ENCODE data around the gene ADH7. TPM values are rescaled to one million over a fixed set of nuclear protein-coding genes. Genes with fewer than 3 reads are reported as not detected.

ADH7 gene
- total and polyA plus RNA-seq, 7 experiments from 2014 or later = not detected

DNA sequence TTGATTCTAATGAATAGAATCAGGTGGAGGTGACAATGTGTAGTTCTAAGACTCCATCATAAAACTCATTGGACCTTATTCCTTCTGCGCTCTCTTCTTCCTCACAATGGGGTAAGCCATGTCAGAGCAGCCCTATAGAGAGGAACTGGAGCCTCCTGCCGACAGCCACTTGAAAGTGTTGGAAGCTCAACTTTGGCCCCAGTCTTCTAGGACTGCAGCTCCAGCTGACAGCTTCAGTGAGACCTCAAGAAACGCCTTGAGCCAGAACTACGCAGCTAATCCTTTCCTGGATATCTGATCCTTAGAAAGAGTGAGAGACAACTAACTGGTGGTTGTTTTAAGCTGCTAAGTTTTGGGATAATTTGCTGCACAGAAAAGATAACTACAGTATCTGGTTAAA lies 22.1 kb upstream of the ADH7 start:
- Histone ChIP-seq H3K4me3 (ENCODE audit: low read length) (no peak overlapping the region), H3K9me3 (ENCODE audit: control insufficient read depth in 2 of 3, low read length in 3 of 3) (no peaks in the 10 kb centered on the region), H3K4me1 (ENCODE audit: control insufficient read depth in 2 of 2, insufficient read depth in 2 of 2, low read length in 2 of 2) (no peaks in the 10 kb centered on the region), H3K27ac (ENCODE audit: low read depth, low read length) (no peak overlapping the region), H3K36me3 (ENCODE audit: control insufficient read depth in 2 of 3, insufficient read depth in 3 of 3, low read length in 3 of 3) (no peaks in the 10 kb centered on the region), H3K27me3 (ENCODE audit: control insufficient read depth in 2 of 2, insufficient read depth in 2 of 2, low read length in 2 of 2) (no peaks in the 10 kb centered on the region)
- no peak for ATAC-seq
- ChIA-PET CTCF (interaction anchor here (0.6 kb wide), 1 partner anchor 29 kb away, joined by 5 read pairs; no protein-coding TSS in a partner anchor), POLR2A (no interaction called here)
- Mint-ChIP-seq H3K27ac (no peak overlapping the region), H3K9me3 (peaks cover 3 to 14% (median 10%) of the 10 kb centered on the region in 11 donors), H3K27me3 (peaks cover 4 to 21% (median 17%) of the 10 kb centered on the region in 5 donors), H3K4me1 (no peaks in the 10 kb centered on the region), H3K4me3 (no peak overlapping the region), H3K36me3 (peaks cover 0 to 9% (median 4%) of the 10 kb centered on the region in 5 donors)
- DNase-seq = no peak
- intact Hi-C loops (cut with micrococcal nuclease) = no loop called here

DNA sequence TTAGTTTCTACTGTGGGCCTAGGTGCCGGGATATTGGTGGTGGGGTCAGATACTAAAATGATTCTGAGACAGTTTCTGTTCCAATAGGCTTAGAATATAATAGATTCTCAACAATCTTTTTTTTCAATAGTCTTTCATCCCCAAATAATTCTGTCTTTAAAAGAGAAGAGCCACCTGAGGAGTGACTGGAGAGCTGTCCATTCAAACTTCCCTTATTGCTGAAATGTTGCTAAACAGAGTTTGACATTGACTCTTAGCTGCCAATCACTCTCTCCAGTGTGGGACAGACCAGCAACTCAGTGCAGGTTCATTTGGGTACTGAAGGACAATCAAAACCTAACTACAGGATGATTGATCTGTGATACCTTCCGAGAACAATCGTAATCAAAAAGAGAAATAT lies 12.4 kb upstream of the ADH7 start:
- Histone ChIP-seq H3K27ac (ENCODE audit: low read depth, low read length) (no peak overlapping the region), H3K4me3 (ENCODE audit: low read length) (no peak overlapping the region), H3K4me1 (ENCODE audit: control insufficient read depth in 2 of 2, insufficient read depth in 2 of 2, low read length in 2 of 2) (no peaks in the 10 kb centered on the region), H3K36me3 (ENCODE audit: control insufficient read depth in 2 of 3, insufficient read depth in 3 of 3, low read length in 3 of 3) (no peaks in the 10 kb centered on the region), H3K9me3 (ENCODE audit: control insufficient read depth in 2 of 3, low read length in 3 of 3) (no peaks in the 10 kb centered on the region), H3K27me3 (ENCODE audit: control insufficient read depth in 2 of 2, insufficient read depth in 2 of 2, low read length in 2 of 2) (no peaks in the 10 kb centered on the region)
- ChIA-PET CTCF (no interaction called here), POLR2A (no interaction called here)
- no peak for ATAC-seq
- intact Hi-C loops (cut with micrococcal nuclease) = no loop called here
- Mint-ChIP-seq H3K9me3 (peaks cover under 1 to 33% (median 16%) of the 10 kb centered on the region in 11 donors), H3K4me3 (no peak overlapping the region), H3K27me3 (peaks cover 0 to 15% (median 13%) of the 10 kb centered on the region in 5 donors), H3K36me3 (peaks cover 0 to 3% (median under 1%) of the 10 kb centered on the region in 5 donors), H3K4me1 (peaks cover 0 to 15% (median 0%) of the 10 kb centered on the region in 7 donors), H3K27ac (peak overlapping the region in 1 of 9 donors; percentile 7)
- no peak for DNase-seq

DNA sequence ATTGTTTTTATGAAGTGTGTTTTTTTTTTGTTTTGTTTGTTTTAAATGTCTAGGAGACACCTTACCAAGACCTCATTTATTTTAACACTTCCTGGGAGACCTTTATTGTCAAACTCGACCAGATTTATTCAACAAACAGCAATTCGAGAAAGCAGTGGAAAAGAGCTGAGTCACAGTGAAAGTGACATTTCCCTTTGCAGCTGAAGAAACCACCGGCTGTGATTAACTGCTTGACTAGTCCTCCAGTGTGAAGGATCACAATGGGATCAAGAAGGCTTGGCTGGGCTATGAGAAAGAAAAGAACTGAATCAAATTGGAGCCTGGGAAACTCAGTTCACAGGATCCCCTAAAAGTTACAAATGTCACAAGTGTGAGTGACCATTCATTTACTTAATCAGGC lies 11.9 kb upstream of the ADH7 start:
- Histone ChIP-seq H3K4me3 (ENCODE audit: low read length) (no peak overlapping the region), H3K27me3 (ENCODE audit: control insufficient read depth in 2 of 2, insufficient read depth in 2 of 2, low read length in 2 of 2) (no peaks in the 10 kb centered on the region), H3K4me1 (ENCODE audit: control insufficient read depth in 2 of 2, insufficient read depth in 2 of 2, low read length in 2 of 2) (no peaks in the 10 kb centered on the region), H3K27ac (ENCODE audit: low read depth, low read length) (no peak overlapping the region), H3K36me3 (ENCODE audit: control insufficient read depth in 2 of 3, insufficient read depth in 3 of 3, low read length in 3 of 3) (no peaks in the 10 kb centered on the region), H3K9me3 (ENCODE audit: control insufficient read depth in 2 of 3, low read length in 3 of 3) (no peaks in the 10 kb centered on the region)
- POLR2A ChIA-PET = no interaction called here
- Mint-ChIP-seq H3K27ac (peak overlapping the region in 1 of 9 donors; percentile 7), H3K36me3 (no peaks in the 10 kb centered on the region), H3K4me1 (peaks cover 0 to 15% (median 0%) of the 10 kb centered on the region in 7 donors), H3K4me3 (no peak overlapping the region), H3K9me3 (peaks cover 0 to 28% (median 12%) of the 10 kb centered on the region in 11 donors), H3K27me3 (peaks cover 0 to 13% (median 9%) of the 10 kb centered on the region in 5 donors)
- CTCF ChIA-PET = no interaction called here
- DNase-seq (no peak), ATAC-seq (no peak)
- intact Hi-C loops (cut with micrococcal nuclease) = no loop called here

DNA sequence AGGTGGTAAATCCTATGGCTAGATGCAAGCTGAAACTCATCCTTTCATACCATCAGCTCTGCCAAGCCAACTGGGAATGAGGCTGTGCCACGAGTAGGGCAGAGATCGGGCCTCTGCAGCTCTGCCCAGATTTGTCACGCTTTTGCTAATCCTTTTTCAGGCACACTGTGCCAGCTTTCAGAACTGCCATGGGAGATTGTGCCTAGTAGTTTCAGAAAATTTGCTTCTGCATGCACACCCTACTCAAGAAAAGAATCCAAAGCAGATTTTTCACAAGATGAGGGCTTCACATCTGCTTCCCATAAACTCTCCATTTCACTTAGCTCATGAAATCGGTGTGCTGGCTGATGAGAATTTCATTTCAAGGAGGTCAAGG lies 3.3 kb upstream of the ADH7 start:
- Histone ChIP-seq H3K9me3 (ENCODE audit: control insufficient read depth in 2 of 3, low read length in 3 of 3) (no peaks in the 10 kb centered on the region), H3K36me3 (ENCODE audit: control insufficient read depth in 2 of 3, insufficient read depth in 3 of 3, low read length in 3 of 3) (no peaks in the 10 kb centered on the region), H3K4me3 (ENCODE audit: low read length) (no peak overlapping the region), H3K4me1 (ENCODE audit: control insufficient read depth in 2 of 2, insufficient read depth in 2 of 2, low read length in 2 of 2) (no peaks in the 10 kb centered on the region), H3K27ac (ENCODE audit: low read depth, low read length) (no peak overlapping the region), H3K27me3 (ENCODE audit: control insufficient read depth in 2 of 2, insufficient read depth in 2 of 2, low read length in 2 of 2) (no peaks in the 10 kb centered on the region)
- Mint-ChIP-seq H3K27me3 (peaks cover 0 to 15% (median 6%) of the 10 kb centered on the region in 5 donors), H3K27ac (no peak overlapping the region), H3K4me1 (no peaks in the 10 kb centered on the region), H3K4me3 (no peak overlapping the region), H3K36me3 (no peaks in the 10 kb centered on the region), H3K9me3 (no peaks in the 10 kb centered on the region)
- CTCF ChIA-PET = no interaction called here
- no peak for DNase-seq
- ATAC-seq = no peak
- POLR2A ChIA-PET = no interaction called here
- intact Hi-C loops (cut with micrococcal nuclease) = no loop called here

DNA sequence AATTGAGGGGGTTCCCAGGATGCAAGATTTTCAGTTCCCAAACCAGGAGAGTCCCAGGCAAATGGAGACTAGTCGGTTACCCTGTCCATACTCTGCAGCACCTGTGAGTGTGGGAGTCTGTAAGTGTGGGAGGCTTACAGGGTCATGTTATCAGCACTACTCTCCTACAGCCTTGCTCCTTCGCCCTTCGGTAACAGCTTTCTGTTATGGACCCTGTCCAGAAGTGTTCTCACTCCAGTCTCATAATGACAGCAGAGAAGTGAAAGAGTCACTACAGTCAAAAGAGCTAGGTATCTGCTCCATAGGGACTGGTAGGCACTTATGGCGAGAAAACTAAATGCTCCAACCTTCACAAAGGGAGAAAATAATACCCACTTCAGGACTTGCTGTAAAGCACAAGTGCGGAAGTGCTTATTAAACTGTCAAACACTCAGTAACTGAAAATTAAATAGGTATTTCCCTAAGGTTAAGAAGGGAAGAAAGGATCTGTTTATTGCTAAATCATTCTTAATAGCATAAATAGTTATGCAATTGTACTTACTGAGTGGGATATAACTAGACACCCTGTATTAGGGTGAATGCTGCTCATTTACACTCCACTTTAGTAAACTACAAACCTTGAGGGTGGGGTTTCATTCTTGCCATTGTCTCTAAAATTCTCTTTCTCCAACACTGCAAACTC lies 2.7 kb upstream of the ADH7 start:
- Histone ChIP-seq H3K27me3 (ENCODE audit: control insufficient read depth in 2 of 2, insufficient read depth in 2 of 2, low read length in 2 of 2) (no peaks in the 10 kb centered on the region), H3K27ac (ENCODE audit: low read depth, low read length) (no peak overlapping the region), H3K4me1 (ENCODE audit: control insufficient read depth in 2 of 2, insufficient read depth in 2 of 2, low read length in 2 of 2) (no peaks in the 10 kb centered on the region), H3K36me3 (ENCODE audit: control insufficient read depth in 2 of 3, insufficient read depth in 3 of 3, low read length in 3 of 3) (no peaks in the 10 kb centered on the region), H3K9me3 (ENCODE audit: control insufficient read depth in 2 of 3, low read length in 3 of 3) (no peaks in the 10 kb centered on the region), H3K4me3 (ENCODE audit: low read length) (no peak overlapping the region)
- no peaks in the 10 kb centered on the region for H3K9me3 Mint-ChIP-seq
- H3K27ac Mint-ChIP-seq = no peak overlapping the region
- DNase-seq (no peak), ATAC-seq (no peak)
- peaks cover 0 to 16% (median 6%) of the 10 kb centered on the region in 5 donors for H3K27me3 Mint-ChIP-seq
- no peak overlapping the region for H3K4me3 Mint-ChIP-seq
- H3K36me3 Mint-ChIP-seq = no peaks in the 10 kb centered on the region
- no peaks in the 10 kb centered on the region for H3K4me1 Mint-ChIP-seq
- ChIA-PET POLR2A (no interaction called here), CTCF (no interaction called here)
- intact Hi-C loops (cut with micrococcal nuclease) = no loop called here

DNA sequence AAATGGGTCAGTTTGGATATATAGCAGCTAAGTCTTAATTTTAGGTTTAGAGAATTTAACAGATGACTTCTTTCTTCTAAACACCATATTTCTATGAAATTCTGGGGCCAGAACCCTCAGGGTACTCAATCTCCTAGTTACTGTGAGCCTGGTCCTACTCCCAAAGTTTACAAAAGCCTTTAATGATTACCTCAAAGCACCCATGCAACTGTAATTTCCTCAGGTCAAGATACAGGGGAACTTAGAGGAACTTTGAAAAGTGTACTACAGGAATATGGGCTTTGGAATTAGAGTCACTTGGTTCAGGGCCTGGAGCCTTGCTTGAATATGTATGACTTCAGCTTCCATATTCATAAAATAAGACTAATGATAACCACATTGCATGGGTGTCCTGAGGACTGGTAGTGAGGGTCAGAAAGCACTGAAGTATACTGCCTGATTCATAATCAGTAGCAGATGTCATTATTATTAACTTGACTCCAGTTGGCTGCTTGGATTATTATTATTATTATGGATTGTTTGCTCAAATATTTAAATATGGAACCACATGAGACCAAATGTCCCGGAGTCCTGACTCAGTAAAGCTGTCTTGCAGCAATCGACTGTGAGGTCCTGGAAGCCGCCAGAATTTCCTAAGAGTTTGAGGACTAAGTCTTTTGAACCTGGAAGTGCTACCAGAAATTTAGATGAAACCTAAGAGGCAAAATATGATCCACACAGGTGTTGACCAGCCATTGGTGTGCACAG lies 2.0 kb upstream of the ADH7 start:
- H3K36me3 ChIP-seq (ENCODE audit: control insufficient read depth in 2 of 3, insufficient read depth in 3 of 3, low read length in 3 of 3) = no peaks in the 10 kb centered on the region
- DNase-seq (no peak), ATAC-seq (no peak)
- H3K27me3 ChIP-seq (ENCODE audit: control insufficient read depth in 2 of 2, insufficient read depth in 2 of 2, low read length in 2 of 2) = no peaks in the 10 kb centered on the region
- H3K36me3 Mint-ChIP-seq = no peaks in the 10 kb centered on the region
- H3K4me1 ChIP-seq (ENCODE audit: control insufficient read depth in 2 of 2, insufficient read depth in 2 of 2, low read length in 2 of 2) = no peaks in the 10 kb centered on the region
- no peak overlapping the region for H3K27ac Mint-ChIP-seq
- peaks cover 0 to 16% (median 6%) of the 10 kb centered on the region in 5 donors for H3K27me3 Mint-ChIP-seq
- ChIA-PET CTCF (no interaction called here), POLR2A (no interaction called here)
- no peak overlapping the region for H3K4me3 Mint-ChIP-seq
- no peaks in the 10 kb centered on the region for H3K9me3 ChIP-seq (ENCODE audit: control insufficient read depth in 2 of 3, low read length in 3 of 3)
- H3K4me1 Mint-ChIP-seq = no peaks in the 10 kb centered on the region
- intact Hi-C loops (cut with micrococcal nuclease) = no loop called here
- H3K4me3 ChIP-seq (ENCODE audit: low read length) = no peak overlapping the region
- H3K27ac ChIP-seq (ENCODE audit: low read depth, low read length) = no peak overlapping the region
- H3K9me3 Mint-ChIP-seq = no peaks in the 10 kb centered on the region

DNA sequence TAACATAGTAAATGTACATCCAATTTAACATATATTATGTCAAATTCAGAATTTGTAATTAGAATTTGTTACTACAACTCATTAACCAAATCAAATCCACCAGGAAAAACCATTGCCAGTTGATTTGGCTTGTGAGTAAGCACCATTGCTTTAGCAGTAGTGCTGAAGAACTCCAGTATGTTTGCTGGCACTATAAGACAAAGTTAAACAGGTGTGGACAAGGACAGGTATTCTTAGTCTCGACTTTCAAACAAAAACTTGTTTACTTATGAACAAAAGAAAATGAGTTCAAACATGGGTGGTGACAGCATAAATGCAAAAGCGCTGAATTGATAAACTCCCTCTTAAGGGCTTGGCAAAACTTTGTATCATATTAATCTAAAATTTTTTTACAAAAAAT lies 1.3 kb upstream of the ADH7 start:
- ATAC-seq (no peak), DNase-seq (no peak)
- no peaks in the 10 kb centered on the region for H3K4me1 ChIP-seq (ENCODE audit: control insufficient read depth in 2 of 2, insufficient read depth in 2 of 2, low read length in 2 of 2)
- H3K36me3 ChIP-seq (ENCODE audit: control insufficient read depth in 2 of 3, insufficient read depth in 3 of 3, low read length in 3 of 3) = no peaks in the 10 kb centered on the region
- H3K27ac Mint-ChIP-seq = no peak overlapping the region
- no peaks in the 10 kb centered on the region for H3K4me1 Mint-ChIP-seq
- ChIA-PET POLR2A (no interaction called here), CTCF (no interaction called here)
- H3K4me3 Mint-ChIP-seq = no peak overlapping the region
- no peaks in the 10 kb centered on the region for H3K27me3 ChIP-seq (ENCODE audit: control insufficient read depth in 2 of 2, insufficient read depth in 2 of 2, low read length in 2 of 2)
- no peak overlapping the region for H3K4me3 ChIP-seq (ENCODE audit: low read length)
- H3K36me3 Mint-ChIP-seq = no peaks in the 10 kb centered on the region
- H3K9me3 Mint-ChIP-seq = no peaks in the 10 kb centered on the region
- H3K27me3 Mint-ChIP-seq = peaks cover 3 to 13% (median 6%) of the 10 kb centered on the region in 5 donors
- H3K9me3 ChIP-seq (ENCODE audit: control insufficient read depth in 2 of 3, low read length in 3 of 3) = no peaks in the 10 kb centered on the region
- no peak overlapping the region for H3K27ac ChIP-seq (ENCODE audit: low read depth, low read length)
- intact Hi-C loops (cut with micrococcal nuclease) = no loop called here
